Breast epithelium (tissue), 3 donors: ENCODE data around the gene PFN2.

Experiments used
- POLR2A ChIP-seq: fragments of 450-650 bp; IDR thresholded peaks from one replicate; pipeline ENCODE4 v1.6.1; 2016; ENCODE audit warnings: antibody characterized with exemption, mild to moderate bottlenecking, moderate library complexity
- TF ChIP-seq, protein P1 (sequence below), 3 donors: fragments of 450-650 bp; IDR thresholded peaks; one replicate each; pipeline ENCODE4 v1.5.1; 2016 to 2017; ENCODE audit warnings: antibody characterized with exemption in 3 of 3, mild to moderate bottlenecking in 3 of 3, moderate library complexity in 3 of 3

DNA sequence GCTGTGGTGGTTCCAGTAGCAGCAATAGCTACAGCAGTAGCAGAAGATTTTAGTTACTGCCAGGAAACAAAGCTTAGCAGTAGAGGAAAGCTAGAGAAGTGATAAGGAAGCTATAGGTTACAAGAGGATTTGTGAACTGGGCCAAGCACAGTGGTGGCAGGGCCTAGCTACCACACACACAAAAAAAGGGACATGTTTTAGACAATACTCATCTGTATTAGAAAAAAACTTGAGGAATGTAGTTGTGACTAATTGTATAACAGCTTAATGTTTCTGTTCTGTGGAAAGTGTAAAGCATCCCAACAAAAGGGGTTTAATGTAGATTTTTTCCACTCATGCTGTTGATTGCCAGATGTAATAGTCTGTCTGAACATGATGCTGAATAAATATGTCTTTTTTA, 29.9 kb upstream of the PFN2 start:
- TF ChIP-seq, protein P1, sequence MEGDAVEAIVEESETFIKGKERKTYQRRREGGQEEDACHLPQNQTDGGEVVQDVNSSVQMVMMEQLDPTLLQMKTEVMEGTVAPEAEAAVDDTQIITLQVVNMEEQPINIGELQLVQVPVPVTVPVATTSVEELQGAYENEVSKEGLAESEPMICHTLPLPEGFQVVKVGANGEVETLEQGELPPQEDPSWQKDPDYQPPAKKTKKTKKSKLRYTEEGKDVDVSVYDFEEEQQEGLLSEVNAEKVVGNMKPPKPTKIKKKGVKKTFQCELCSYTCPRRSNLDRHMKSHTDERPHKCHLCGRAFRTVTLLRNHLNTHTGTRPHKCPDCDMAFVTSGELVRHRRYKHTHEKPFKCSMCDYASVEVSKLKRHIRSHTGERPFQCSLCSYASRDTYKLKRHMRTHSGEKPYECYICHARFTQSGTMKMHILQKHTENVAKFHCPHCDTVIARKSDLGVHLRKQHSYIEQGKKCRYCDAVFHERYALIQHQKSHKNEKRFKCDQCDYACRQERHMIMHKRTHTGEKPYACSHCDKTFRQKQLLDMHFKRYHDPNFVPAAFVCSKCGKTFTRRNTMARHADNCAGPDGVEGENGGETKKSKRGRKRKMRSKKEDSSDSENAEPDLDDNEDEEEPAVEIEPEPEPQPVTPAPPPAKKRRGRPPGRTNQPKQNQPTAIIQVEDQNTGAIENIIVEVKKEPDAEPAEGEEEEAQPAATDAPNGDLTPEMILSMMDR (IDR thresholded peaks at IDR 0.05): no peak
- TF ChIP-seq POLR2A: no peak
